Stimulated activated CD4-positive, alpha-beta T cell treated with anti-CD3 and anti-CD28 coated beads, Interleukin-2, amount 100 ng/mL, for 24 hours (primary cell): Measurements from ENCODE around the gene FIGNL1.

Experiments
- DNase-seq, 2 donors: peaks; one replicate each; pipeline ENCODE4 v3.0.0-alpha.2; 2020

The FIGNL1 gene

GRCh38 chr7:50394315-50394714 is 55.8 kb downstream of the FIGNL1 start:
- DNase-seq = no peak
